Smooth muscle cell (in vitro differentiated cells): ENCODE measurements around the gene TRPM3. TPM values are rescaled to one million over a fixed set of nuclear protein-coding genes. Genes with fewer than 3 reads are reported as not detected.

Source experiments
- DNase-seq: peaks from one replicate; lab custom pipeline; 2025; ENCODE audit not compliant: unreplicated experiment; lab: John Stamatoyannopoulos, UW
- H2AFZ ChIP-seq: fragments of 200-600 bp; sonication (generic); 2 replicates; pipeline ENCODE4 v1.6.0; 2016; ENCODE audit warnings: antibody characterized with exemption, low read depth, mild to moderate bottlenecking
- H3F3A ChIP-seq: fragments of 200-600 bp; sonication (generic); 2 replicates; pipeline ENCODE4 v1.6.0; 2017; ENCODE audit warnings: antibody characterized with exemption, low read depth
- H3K27ac ChIP-seq: fragments of 200-600 bp; sonication (generic); 2 replicates; pipeline ENCODE4 v1.5.1; 2016; ENCODE audit warnings: low read depth, mild to moderate bottlenecking
- H3K27me3 ChIP-seq: fragments of 200-600 bp; sonication (generic); 2 replicates; pipeline ENCODE4 v1.6.1; 2016; ENCODE audit warnings: low read depth, mild to moderate bottlenecking
- H3K36me3 ChIP-seq: fragments of 200-600 bp; sonication (generic); 2 replicates; pipeline ENCODE4 v1.5.1; 2016; ENCODE audit warnings: low read depth
- H3K4me1 ChIP-seq: fragments of 200-600 bp; sonication (generic); 2 replicates; pipeline ENCODE4 v1.5.1; 2016; ENCODE audit warnings: low read depth
- H3K4me2 ChIP-seq: fragments of 200-600 bp; sonication (generic); 2 replicates; pipeline ENCODE4 v1.6.0; 2016; ENCODE audit warnings: mild to moderate bottlenecking
- H3K4me3 ChIP-seq: fragments of 200-600 bp; sonication (generic); 2 replicates; pipeline ENCODE4 v1.5.1; 2016; ENCODE audit warnings: mild to moderate bottlenecking
- H3K79me2 ChIP-seq: fragments of 200-600 bp; sonication (generic); 2 replicates; pipeline ENCODE4 v1.6.0; 2016; ENCODE audit warnings: low read depth, mild to moderate bottlenecking
- H3K9ac ChIP-seq: fragments of 200-600 bp; sonication (generic); 2 replicates; pipeline ENCODE4 v1.6.0; 2016; ENCODE audit warnings: low read depth
- H3K9me3 ChIP-seq: fragments of 200-600 bp; sonication (generic); replicated peaks from 2 replicates; pipeline ENCODE4 v1.5.1; 2016; ENCODE audit warnings: low read depth
- H4K20me1 ChIP-seq: fragments of 200-600 bp; sonication (generic); 2 replicates; pipeline ENCODE4 v1.6.0; 2016; ENCODE audit warnings: low read depth
- WGBS: methylation state at CpG from one replicate; pipeline ENCODE4 v1.1.7; 2016; ENCODE audit warnings: low lambda C conversion rate; 5-methylcytosine and 5-hydroxymethylcytosine counted together
- polyA plus RNA-seq: library from polyadenylated mRNA; unstranded; fragments of >200 nt; fragmentation: Nextera tagmentation; extraction: Ambion mirVana; gene quantifications from 2 replicates; pipeline ENCODE4 v1.2.1, GENCODE V29; 2016
- total RNA-seq: library from RNA; depleted of rRNA; stranded (reverse); fragments of >200 nt; gene quantifications from 2 replicates; pipeline ENCODE4 v1.2.3, GENCODE V29; 2014
- TF ChIP-seq, protein P1 (sequence below): fragments of 200-600 bp; sonication (generic); IDR thresholded peaks from 2 replicates; pipeline ENCODE4 v1.5.1; 2017; ENCODE audit warnings: borderline replicate concordance, mild to moderate bottlenecking, antibody characterized with exemption; ENCODE audit not compliant: insufficient read depth, poor library complexity, severe bottlenecking

TRPM3 gene
- total and polyA plus RNA-seq, 2 experiments from 2014 or later = not detected

DNA sequence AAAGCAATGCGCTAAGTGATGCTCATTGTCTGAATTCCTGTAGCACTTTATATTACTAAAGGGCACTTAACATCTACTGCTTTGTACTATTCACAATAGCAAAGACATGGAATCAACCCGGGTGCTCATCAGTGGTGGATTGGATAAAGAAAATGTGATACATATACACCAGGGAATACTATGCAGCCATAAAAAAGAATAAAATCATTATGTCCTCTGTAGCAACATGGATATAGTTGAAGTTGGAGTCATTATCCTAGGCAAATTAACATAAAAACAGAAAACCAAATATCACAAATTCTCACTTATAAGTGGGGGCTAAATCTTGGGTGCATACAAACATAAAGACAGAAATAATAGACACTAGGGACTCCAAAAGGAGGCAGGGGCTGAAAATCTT lies 308.3 kb downstream of the TRPM3 start:
- DNase-seq = no peak
- TF ChIP-seq, protein P1, sequence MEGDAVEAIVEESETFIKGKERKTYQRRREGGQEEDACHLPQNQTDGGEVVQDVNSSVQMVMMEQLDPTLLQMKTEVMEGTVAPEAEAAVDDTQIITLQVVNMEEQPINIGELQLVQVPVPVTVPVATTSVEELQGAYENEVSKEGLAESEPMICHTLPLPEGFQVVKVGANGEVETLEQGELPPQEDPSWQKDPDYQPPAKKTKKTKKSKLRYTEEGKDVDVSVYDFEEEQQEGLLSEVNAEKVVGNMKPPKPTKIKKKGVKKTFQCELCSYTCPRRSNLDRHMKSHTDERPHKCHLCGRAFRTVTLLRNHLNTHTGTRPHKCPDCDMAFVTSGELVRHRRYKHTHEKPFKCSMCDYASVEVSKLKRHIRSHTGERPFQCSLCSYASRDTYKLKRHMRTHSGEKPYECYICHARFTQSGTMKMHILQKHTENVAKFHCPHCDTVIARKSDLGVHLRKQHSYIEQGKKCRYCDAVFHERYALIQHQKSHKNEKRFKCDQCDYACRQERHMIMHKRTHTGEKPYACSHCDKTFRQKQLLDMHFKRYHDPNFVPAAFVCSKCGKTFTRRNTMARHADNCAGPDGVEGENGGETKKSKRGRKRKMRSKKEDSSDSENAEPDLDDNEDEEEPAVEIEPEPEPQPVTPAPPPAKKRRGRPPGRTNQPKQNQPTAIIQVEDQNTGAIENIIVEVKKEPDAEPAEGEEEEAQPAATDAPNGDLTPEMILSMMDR = no peak
- no peak overlapping the region for H3K9ac ChIP-seq

DNA sequence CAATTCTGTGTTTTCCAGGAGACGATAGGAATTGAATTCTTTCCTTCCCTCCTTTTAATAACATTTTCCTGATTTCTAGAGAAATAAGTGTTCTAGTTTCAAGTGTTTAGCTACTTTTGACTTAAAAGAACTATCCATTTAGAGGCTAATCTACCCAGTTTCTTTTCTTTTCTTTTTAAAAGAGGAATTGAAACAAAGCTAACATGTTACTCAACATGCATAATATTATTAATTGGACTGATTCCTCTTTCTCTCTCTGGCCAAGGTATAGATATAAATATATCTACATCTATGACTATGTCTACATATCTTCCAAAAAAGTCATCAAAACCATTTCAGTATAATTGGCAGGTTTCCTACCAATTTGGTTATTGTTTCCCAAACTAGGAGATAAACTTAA lies 309.8 kb downstream of the TRPM3 start:
- Histone ChIP-seq H3K9me3 (no peaks in the 10 kb centered on the region), H3F3A (no peaks in the 10 kb centered on the region), H4K20me1 (no peaks in the 10 kb centered on the region), H3K27ac (no peak overlapping the region), H3K27me3 (no peaks in the 10 kb centered on the region), H3K9ac (no peak overlapping the region), H2AFZ (no peak overlapping the region), H3K36me3 (no peaks in the 10 kb centered on the region), H3K4me1 (no peaks in the 10 kb centered on the region), H3K4me2 (no peak overlapping the region), H3K79me2 (no peaks in the 10 kb centered on the region), H3K4me3 (no peak overlapping the region)
- 6% methylated on average over 1 of the region's 1 CpG for WGBS
- DNase-seq = no peak
- TF ChIP-seq, protein P1 = no peak

More for the DNA sequence above, 308.3 kb downstream of the TRPM3 start:
- no peaks in the 10 kb centered on the region for H3K9me3 ChIP-seq
- H3K36me3 ChIP-seq = no peaks in the 10 kb centered on the region
- H2AFZ ChIP-seq = no peak overlapping the region
- H3K27me3 ChIP-seq = no peaks in the 10 kb centered on the region
- no peaks in the 10 kb centered on the region for H4K20me1 ChIP-seq
- WGBS = 73% methylated on average over 2 of the region's 2 CpGs
- no peaks in the 10 kb centered on the region for H3K4me1 ChIP-seq
- no peak overlapping the region for H3K4me2 ChIP-seq
- H3F3A ChIP-seq = no peaks in the 10 kb centered on the region
- H3K4me3 ChIP-seq = no peak overlapping the region
- no peak overlapping the region for H3K27ac ChIP-seq
- H3K79me2 ChIP-seq = no peaks in the 10 kb centered on the region

DNA sequence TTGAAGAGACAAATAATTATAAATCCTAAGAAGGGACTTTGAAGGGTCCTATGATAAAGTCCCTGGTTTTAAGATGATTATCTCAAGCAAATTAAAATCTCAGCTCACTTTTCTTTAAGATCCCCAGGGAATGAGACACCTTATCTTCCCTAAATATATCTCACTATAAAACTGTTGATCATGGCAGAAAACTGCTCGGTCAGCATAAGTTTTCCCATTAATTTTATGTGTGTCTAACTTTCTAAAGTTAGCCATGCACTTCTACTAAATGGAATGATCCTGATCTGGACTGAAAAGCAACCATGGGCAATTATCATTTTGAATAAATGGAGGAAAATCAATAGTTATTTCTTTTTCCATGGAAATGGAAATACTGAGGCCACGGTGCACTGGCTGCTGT lies 314.5 kb downstream of the TRPM3 start:
- no peak for DNase-seq
- Histone ChIP-seq H3K27me3 (no peaks in the 10 kb centered on the region), H3K9ac (no peak overlapping the region), H3K27ac (no peak overlapping the region), H3F3A (no peaks in the 10 kb centered on the region), H3K4me2 (no peak overlapping the region), H3K36me3 (no peaks in the 10 kb centered on the region), H3K9me3 (no peaks in the 10 kb centered on the region), H2AFZ (no peak overlapping the region), H3K4me1 (peaks cover 8% of the 10 kb centered on the region), H4K20me1 (no peaks in the 10 kb centered on the region), H3K4me3 (no peak overlapping the region), H3K79me2 (no peaks in the 10 kb centered on the region)
- WGBS = 91% methylated on average over 2 of the region's 2 CpGs
- TF ChIP-seq, protein P1 = no peak

DNA sequence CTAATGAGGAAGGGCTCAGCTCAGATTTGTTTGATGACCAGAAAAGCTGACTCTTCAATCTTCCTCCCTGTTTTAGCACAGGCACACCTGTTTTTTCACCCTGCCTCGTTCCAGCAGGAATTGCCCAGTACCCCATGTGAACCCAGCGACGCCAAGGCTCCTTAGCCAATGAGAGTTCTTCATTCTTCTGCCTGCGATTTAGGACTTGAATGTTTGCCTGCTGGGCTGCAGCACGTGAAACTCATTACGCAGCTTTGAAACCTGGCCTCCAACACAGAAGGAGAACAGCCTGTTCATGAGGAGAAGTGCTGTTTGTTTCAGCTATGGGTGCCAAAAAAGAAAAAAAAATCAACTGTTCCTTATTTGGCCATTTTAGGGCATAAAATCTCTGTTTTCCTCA lies 315.5 kb downstream of the TRPM3 start:
- H3F3A ChIP-seq = no peaks in the 10 kb centered on the region
- DNase-seq = no peak
- WGBS = 83% methylated on average over 6 of the region's 6 CpGs
- no peak overlapping the region for H3K9ac ChIP-seq
- no peaks in the 10 kb centered on the region for H3K36me3 ChIP-seq
- no peaks in the 10 kb centered on the region for H3K9me3 ChIP-seq
- no peak overlapping the region for H3K4me3 ChIP-seq
- H3K27ac ChIP-seq = no peak overlapping the region
- H4K20me1 ChIP-seq = no peaks in the 10 kb centered on the region
- TF ChIP-seq, protein P1 = no peak
- H3K4me1 ChIP-seq = peaks cover 16% of the 10 kb centered on the region
- H3K4me2 ChIP-seq = no peak overlapping the region
- no peaks in the 10 kb centered on the region for H3K27me3 ChIP-seq
- H3K79me2 ChIP-seq = no peaks in the 10 kb centered on the region
- no peak overlapping the region for H2AFZ ChIP-seq
